RWPE1 (cell line): Measurements from ENCODE around the gene SYT12.
A peak's percentile ranks its signal among the peaks of the same experiment; 100 is the strongest.

ENCODE experiments used
- CTCF ChIA-PET: fragments of 350-600 bp; sonication (Branson Sonifier 250); formaldehyde crosslinking; extraction: SDS; loops from one replicate; lab custom pipeline; 2021; lab: Yijun Ruan, JAX
- POLR2A ChIA-PET: fragments of 400-600 bp; formaldehyde crosslinking; extraction: SDS; loops from one replicate; lab custom pipeline; 2020; ENCODE audit warnings: antibody characterized with exemption; ENCODE audit not compliant: low non-redundant PET; lab: Yijun Ruan, JAX
- DNase-seq: peaks from one replicate; pipeline ENCODE4 v3.0.0; 2012; ENCODE audit warnings: low spot score
- H3K27ac ChIP-seq: fragments of 450-650 bp; 2 replicates; pipeline ENCODE4 v1.5.1; 2017
- CTCF ChIP-seq: fragments of 450-650 bp; conservative IDR thresholded peaks from 2 replicates; pipeline ENCODE4 v1.5.1; 2017; ENCODE audit warnings: low read depth, mild to moderate bottlenecking

SYT12 gene

GRCh38 chr11:67082071-67082791 lies 59.3 kb downstream of the SYT12 start:
- DNase-seq, result no peak
- H3K27ac ChIP-seq, result peak overlapping the region; percentile 100
- TF ChIP-seq CTCF, result no peak
- CTCF ChIA-PET, result interaction anchor here (0.6 to 0.9 kb wide), 3 partner anchors 29 to 158 kb away, joined by 3 to 5 read pairs (median 3); no protein-coding TSS in a partner anchor
- POLR2A ChIA-PET, result no interaction called here

GRCh38 chr11:67083786-67084366 lies 60.9 kb downstream of the SYT12 start:
- no peak for DNase-seq
- ChIA-PET POLR2A (interaction anchor here (0.6 kb wide), 1 partner anchor 42 kb away, joined by 10 read pairs; no protein-coding TSS in a partner anchor), CTCF (interaction anchor here (0.7 kb wide), 1 partner anchor 60 kb away, joined by 4 read pairs; no protein-coding TSS in a partner anchor)
- no peak for TF ChIP-seq CTCF
- H3K27ac ChIP-seq, result peak overlapping the region; percentile 100

- ChIA-PET POLR2A (no interaction called here), CTCF (no interaction called here)
- no peak for DNase-seq
- peak overlapping the region; percentile 10; the same call in 1 of the 2 replicates for H3K27ac ChIP-seq
- TF ChIP-seq CTCF, result no peak
These were observed 62.7 kb downstream of the SYT12 start for GRCh38 chr11:67085617-67086016.

- ChIA-PET CTCF (no interaction called here), POLR2A (no interaction called here)
- no peak overlapping the region for H3K27ac ChIP-seq
- no peak for DNase-seq
- TF ChIP-seq CTCF, result no peak
These were observed 67.8 kb downstream of the SYT12 start for GRCh38 chr11:67090717-67091116.

- ChIA-PET CTCF (interaction anchor here (0.6 to 0.8 kb wide), 3 partner anchors 26 to 38 kb away, joined by 3 to 4 read pairs (median 3); no protein-coding TSS in a partner anchor), POLR2A (no interaction called here)
- DNase-seq, result no peak
- H3K27ac ChIP-seq, result no peak overlapping the region
- TF ChIP-seq CTCF, result no peak
These were observed 72.2 kb downstream of the SYT12 start for GRCh38 chr11:67095214-67095507.

GRCh38 chr11:67098799-67099429 lies 76.0 kb downstream of the SYT12 start:
- ChIA-PET CTCF (interaction anchor here (0.7 kb wide), 1 partner anchor 1159 kb away, joined by 4 read pairs; no protein-coding TSS in a partner anchor), POLR2A (no interaction called here)
- 0 out of 2 replicates have a peak overlapping the region, but pooled peaks have one; percentile 2 for H3K27ac ChIP-seq
- DNase-seq, result no peak
- TF ChIP-seq CTCF, result no peak
